Femur (tissue), 1 donor: ENCODE results near the gene SPPL3.
"Not testable (repeated sequence)": the region's sequence is repeated elsewhere in the genome, so short reads cannot be mapped to it uniquely, and the experiment has no call there.

Experiments
- DNase-seq: peaks from one replicate; pipeline ENCODE4 v3.0.0-alpha.2; 2017

The SPPL3 gene

DNA sequence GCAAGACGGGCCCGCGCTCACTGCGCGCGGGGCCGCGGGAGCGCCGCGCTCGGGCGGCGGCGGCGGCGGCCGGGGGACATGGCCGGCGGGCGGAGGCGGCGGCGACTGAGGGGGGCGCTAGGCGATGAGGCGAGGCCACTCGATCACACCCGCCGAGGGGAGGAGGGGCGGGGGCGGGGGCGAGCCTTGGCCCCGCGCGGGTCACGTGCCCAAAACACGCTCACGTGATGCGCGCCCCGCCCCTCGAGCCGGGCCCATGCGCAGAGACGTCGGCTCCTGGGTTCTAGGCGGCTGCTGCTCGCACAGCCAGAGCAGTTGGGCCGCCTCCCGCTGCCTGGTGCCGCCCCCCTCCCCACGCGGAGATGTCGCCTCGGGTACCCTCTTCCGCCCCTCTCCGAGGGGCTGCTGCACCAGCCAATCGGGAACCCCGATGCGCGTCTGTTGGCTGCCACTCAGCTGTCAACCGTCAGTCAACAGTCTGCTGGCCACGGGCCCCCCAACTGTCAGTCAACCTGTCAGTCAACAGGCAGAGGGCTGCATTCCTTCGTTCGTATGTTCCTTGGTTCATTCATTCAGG lies at the start of gene SPPL3:
TSS of gene SPPL3 (minus strand) at position 162 of the 577 bp plus-strand sequence. CDS start 491 bp downstream, outside the sequence.
- peak; percentile 95 for DNase-seq

GRCh38 chr12:120950807-120951206 lies 46.6 kb upstream of the SPPL3 start:
- no peak for DNase-seq

DNA sequence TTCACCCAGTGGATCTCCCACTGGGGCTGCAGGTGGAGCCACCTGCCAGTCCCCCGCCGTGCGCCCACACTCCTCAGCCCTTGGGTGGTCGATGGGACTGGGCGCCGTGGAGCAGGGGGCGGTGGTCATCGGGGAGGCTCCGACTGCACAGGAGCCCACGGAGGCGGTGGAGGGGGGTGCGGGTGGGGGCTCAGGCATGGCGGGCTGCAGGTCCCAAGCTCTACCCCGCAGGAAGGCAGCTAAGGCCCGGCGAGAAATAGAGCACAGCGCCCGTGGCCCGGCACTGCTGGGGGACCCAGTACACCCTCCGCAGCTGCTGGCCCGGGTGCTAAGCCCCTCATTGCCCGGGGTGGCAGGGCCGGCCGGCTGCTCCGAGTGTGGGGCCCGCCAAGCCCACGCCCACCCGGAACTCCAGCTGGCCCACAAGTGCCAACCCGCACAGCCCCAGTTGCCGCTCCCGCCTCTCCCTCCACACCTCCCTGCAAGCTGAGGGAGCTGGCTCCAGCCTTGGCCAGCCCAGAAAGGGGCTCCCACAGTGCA lies 46.2 kb upstream of the SPPL3 start:
- DNase-seq: not testable (repeated sequence)

GRCh38 chr12:120945516-120945915 lies 41.4 kb upstream of the SPPL3 start:
- not testable (repeated sequence) for DNase-seq

- peak; percentile 43 for DNase-seq
These were observed 40.6 kb upstream of the SPPL3 start for GRCh38 chr12:120944645-120945217.

GRCh38 chr12:120943482-120943881 lies 39.3 kb upstream of the SPPL3 start:
- DNase-seq: no peak

DNA sequence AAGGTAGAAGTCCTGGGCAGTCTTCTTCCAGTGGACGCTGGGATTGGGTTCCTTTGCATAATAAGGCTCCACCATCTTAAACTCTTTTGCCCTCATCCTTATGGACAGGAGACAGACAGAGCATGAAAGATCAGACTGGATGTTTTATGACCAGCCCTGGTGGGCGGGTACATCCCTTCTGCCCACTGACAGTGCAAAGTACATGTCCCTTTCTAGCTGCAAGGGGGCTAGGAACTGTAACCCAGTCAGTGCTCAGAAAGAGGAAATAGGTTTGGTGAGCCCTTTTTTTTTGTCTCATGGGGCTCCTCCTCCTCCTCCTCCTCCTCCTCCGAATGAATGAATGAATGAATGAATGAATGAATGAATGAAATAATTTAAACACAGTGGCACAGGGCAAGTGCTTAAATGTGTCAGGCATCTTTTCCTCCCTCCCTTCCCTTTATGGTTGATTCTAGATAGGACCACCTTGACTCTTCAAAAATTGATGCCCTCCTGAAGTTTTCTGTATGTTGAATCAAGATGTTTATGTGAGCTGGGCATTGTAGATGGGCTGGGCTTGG lies 37.8 kb upstream of the SPPL3 start:
- no peak for DNase-seq

DNA sequence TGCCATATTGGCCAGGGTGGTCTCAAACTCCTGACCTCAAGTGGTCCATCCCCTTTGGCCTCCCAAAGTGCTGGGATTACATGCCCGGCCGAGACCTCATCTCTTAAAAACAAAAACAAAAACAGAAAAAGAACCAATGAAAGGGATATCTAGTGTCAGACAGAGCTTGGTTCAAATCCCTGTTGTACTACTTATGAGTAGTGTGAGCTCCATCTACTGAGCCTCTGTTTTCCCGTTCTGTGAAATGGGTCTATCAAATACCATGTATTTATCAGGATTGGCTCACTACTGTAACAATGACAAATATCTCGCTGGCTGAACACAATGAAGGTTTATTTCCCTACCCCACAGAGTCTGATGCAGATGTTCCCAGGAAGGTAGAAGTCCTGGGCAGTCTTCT lies 37.3 kb upstream of the SPPL3 start:
- DNase-seq: no peak

DNA sequence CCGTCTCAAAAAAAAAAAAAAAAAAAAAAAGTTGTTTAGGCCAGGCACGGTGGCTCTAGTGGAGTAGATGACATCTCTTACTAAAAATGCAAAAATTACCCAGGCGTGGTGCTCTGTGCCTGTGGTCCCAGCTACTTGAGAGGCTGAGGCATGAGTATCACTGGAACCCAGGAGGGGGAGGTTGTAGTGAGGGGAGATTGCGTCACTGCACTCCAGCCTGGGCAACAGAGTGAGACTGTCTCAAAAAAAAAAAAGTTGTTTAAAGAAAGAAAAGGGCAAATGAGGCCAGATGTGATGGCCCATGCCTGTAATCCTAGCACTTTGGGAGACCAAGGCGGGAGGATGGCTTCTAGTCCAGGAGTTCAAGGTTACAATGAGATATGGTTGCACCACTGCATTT lies 36.6 kb upstream of the SPPL3 start:
- no peak for DNase-seq

DNA sequence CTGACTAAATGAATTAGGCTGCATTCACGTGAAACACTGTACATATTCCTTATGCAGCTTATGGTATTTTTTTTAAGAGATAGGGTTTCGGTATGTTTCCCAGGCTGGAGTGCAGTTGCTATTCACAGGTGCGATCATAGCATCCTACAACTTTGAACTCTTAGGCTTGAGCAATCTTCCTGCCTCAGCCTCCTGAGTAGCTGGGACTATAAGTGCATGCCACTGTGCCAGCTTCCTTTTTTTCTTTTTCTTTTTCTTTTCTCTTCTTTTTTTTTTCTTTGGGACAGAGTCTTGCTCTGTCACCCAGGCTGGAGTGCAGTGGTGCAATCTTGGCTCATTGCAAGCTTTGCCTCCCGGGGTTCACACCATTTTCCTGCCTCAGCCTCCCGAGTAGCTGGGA lies 35.8 kb upstream of the SPPL3 start:
- no peak for DNase-seq

- DNase-seq: peak; percentile 49
These were observed 35.4 kb upstream of the SPPL3 start for GRCh38 chr12:120939523-120939922.

DNA sequence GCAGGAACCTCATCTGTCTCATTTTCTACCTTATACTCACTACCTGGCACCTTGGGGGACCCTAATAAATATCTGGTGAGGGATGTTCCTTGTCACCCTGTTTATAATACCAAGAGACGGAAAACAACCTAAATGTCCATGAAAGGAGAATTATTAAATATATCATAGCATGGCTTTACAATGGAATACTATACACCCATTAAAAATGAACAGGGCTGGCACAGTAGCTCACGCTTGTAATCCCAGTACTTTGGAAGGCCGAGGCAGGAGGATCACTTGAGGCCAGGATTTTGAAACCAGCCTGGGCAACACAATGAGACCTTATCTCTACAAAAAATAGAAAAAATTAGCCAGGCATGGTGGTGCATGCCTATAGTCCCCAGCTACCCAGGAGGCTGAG lies 34.3 kb upstream of the SPPL3 start:
- DNase-seq: no peak

- DNase-seq: no peak
These were observed 32.0 kb upstream of the SPPL3 start for GRCh38 chr12:120936197-120936596.

GRCh38 chr12:120933786-120934185 lies 29.6 kb upstream of the SPPL3 start:
- DNase-seq: no peak

GRCh38 chr12:120932956-120933526 lies 28.9 kb upstream of the SPPL3 start:
- no peak for DNase-seq

DNA sequence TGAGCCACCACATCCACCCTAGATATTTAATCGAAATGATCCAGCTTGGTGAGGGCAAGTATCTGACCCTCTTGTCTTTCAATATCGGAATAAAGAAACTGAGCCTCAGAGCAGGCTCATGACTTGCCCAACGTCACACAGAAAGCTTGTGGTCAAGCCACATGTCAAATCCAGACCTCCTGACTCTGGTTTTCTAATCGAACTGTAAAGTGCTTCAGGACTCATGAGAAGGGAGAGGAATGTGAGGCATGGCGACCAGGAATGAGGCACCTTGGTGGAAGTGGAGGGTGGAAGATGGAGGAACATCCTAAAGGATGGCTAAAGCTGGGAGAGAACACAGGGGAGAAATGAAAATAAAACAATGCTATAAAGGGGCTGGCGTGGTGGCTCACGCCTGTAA lies 27.9 kb upstream of the SPPL3 start:
- no peak for DNase-seq

GRCh38 chr12:120930032-120930431 lies 25.9 kb upstream of the SPPL3 start:
- no peak for DNase-seq

DNA sequence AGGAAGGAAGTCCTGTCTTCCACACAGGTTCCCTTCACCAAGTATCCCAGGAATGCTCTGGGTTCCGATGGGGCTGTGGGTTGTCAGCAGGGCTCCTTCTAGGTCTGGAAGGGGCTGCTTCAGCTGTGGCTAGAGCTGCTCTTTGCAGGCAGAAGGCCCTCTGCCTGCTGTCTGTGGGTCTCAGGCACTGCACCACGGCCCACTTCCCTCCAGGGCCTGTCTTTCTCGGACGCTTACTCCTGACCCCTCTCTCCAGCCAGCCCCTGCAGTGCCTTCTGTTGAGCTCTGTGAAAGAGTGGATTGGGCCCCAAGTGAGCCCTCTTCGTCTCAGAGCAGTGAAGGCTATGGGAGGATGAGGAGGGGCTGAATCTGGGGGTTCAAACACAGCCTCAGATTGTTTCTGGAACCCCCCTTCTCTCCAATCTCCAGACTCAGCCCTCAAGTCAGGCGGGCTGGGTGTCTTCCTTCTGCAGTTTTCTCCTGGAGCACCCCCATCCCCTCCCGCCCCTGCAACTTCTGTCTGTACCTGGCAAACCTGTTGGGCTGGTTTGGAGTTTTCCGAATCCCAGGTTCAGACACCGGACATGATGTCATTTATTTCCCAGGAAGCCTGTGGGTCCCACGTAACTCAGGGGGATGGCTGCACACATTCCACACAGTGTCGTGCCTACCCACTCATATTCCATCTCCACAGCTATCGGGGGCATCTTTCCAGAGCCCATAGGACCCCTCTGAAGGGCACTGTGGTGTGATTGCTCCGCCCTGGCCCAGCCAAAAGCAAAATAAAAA lies 24.9 kb upstream of the SPPL3 start:
- no peak for DNase-seq

DNA sequence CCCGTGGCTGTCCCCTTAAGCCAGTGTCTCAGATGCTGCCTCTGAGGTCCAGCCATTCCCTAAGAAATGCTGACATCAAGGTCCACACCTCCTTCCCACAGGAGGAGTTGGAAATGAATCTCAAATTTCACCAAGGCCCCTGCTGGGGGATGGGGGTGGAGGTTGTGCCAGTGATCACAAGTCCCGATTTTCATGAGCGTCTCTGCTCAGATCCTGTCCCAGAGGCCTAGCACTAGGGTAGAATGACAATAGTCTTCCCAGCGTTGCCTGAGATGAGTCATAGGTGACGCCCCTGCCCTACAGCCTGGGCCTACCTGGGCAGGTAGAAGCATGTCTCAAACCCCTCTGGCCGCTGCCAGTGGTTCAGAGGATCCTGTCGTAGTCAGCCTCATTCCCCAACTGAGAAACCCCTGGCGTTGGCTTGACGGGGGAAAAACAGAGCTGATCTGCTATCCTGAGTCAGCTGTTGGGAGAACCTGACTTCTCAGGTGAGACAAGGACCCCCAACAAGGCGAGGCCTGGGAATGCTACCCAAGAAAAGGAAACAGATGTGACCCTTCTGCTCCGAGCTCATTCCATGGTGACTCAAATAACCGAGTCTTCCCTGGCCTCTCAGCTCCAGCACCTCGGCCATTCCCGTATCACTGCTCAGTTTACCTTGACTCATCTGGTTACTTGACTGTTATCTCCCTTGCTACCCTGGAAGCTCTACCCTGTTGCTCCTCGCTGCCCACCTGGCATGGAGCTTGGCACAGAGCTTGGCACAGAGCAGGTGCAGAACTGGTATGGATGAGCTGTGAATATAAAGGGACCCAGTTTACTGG lies 21.8 kb upstream of the SPPL3 start:
- no peak for DNase-seq

DNA sequence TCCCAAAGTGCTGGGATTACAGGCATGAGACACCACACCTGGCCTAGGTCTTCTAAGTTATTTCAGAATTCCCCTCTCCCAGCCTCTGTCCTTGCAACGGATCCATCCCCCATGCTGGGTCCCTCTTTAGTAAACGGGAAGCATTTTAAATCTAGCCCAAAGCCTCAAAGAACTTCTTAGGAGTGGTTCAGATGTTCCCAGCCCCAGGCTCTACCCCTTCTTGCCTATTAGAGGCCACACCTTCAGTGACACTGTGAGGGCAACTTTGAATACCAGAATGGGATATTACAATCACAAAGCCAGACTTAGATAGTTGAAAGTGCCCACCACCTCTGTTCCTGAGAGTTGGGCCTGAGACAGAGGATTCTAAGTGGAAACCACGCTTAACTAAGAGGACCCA lies 18.1 kb upstream of the SPPL3 start:
- no peak for DNase-seq

- DNase-seq: no peak
These were observed 17.5 kb upstream of the SPPL3 start for GRCh38 chr12:120921637-120922036.

- DNase-seq: no peak
These were observed 16.0 kb upstream of the SPPL3 start for GRCh38 chr12:120920178-120920577.
